HepG2 (cell line): ENCODE results near the gene JOSD2. TPM values are rescaled to one million over a fixed set of nuclear protein-coding genes. Genes with fewer than 3 reads are reported as not detected.
A peak's percentile ranks its signal among the peaks of the same experiment; 100 is the strongest.

Experiments
- BCL6 ChIP-seq: IDR thresholded peaks from 2 replicates; pipeline ENCODE4 v1.6.1; 2016; ENCODE audit warnings: missing genetic modification reagents, missing compliant biosample characterization
- HDAC1 ChIP-seq: sonication (generic); formaldehyde crosslinking; IDR thresholded peaks from 2 replicates; pipeline ENCODE4 v1.5.1; 2020; ENCODE audit warnings: mild to moderate bottlenecking, missing genetic modification reagents
- HNF4A ChIP-seq: sonication (generic); formaldehyde crosslinking; IDR thresholded peaks from 2 replicates; pipeline ENCODE4 v1.4.0; 2020; ENCODE audit warnings: missing genetic modification reagents
- HNRNPK ChIP-seq: fragments of 200-400 bp; formaldehyde crosslinking; IDR thresholded peaks from 2 replicates; pipeline ENCODE4 v1.6.1; 2018; ENCODE audit warnings: low read length, low read depth, moderate library complexity, mild to moderate bottlenecking; ENCODE audit not compliant: poor library complexity, severe bottlenecking
- KDM3A ChIP-seq: IDR thresholded peaks from 2 replicates; pipeline ENCODE4 v1.6.1; 2018; ENCODE audit warnings: low read depth, missing compliant biosample characterization
- NR2C2 ChIP-seq: sonication (generic); formaldehyde crosslinking; IDR thresholded peaks from 2 replicates; pipeline ENCODE4 v1.4.0; 2020; ENCODE audit warnings: missing genetic modification reagents, mild to moderate bottlenecking, moderate library complexity, borderline replicate concordance
- YY1 ChIP-seq: IDR thresholded peaks from 2 replicates; pipeline ENCODE4 v1.6.1; 2011; ENCODE audit warnings: low read length, low read depth, moderate library complexity, mild to moderate bottlenecking; ENCODE audit not compliant: insufficient read depth, insufficient replicate concordance
- ZFY ChIP-seq: sonication (generic); formaldehyde crosslinking; IDR thresholded peaks from 2 replicates; pipeline ENCODE4 v1.4.0; 2020; ENCODE audit warnings: missing genetic modification reagents
- ZNF207 ChIP-seq: fragments of 450-650 bp; IDR thresholded peaks from 2 replicates; pipeline ENCODE4 v1.6.1; 2016; ENCODE audit warnings: antibody characterized with exemption, borderline replicate concordance
- ZNF598 ChIP-seq: sonication (generic); formaldehyde crosslinking; IDR thresholded peaks from 2 replicates; pipeline ENCODE4 v1.5.1; 2020; ENCODE audit warnings: mild to moderate bottlenecking, missing genetic modification reagents, borderline replicate concordance
- polyA plus RNA-seq, 8 experiments: library from polyadenylated mRNA; depleted of rRNA in 3 of 8; stranded (reverse) in 7 of 8; unstranded in 1 of 8; fragments of >200 nt; fragmentation: Illumina TruSeq in 4 of 8; extraction: Trizol in 4 of 8; gene quantifications; 2 replicates each; pipeline versions ENCODE4 v1.2.1 to v1.2.3, GENCODE V29; 2011 to 2016; ENCODE audit warnings: low read depth in 4 of 8, missing spikeins in 1 of 8, mixed read lengths in 1 of 8; ENCODE audit not compliant: insufficient read depth in 1 of 8
- total RNA-seq, 5 experiments: library from RNA; depleted of rRNA; stranded (reverse); fragments of >200 nt; fragmentation: Illumina TruSeq; extraction: Trizol; gene quantifications; 2 replicates each; pipeline ENCODE4 v1.2.3, GENCODE V29; 2016; ENCODE audit warnings: low read depth in 1 of 5
- TF ChIP-seq, protein P1 (sequence below): sonication (generic); formaldehyde crosslinking; IDR thresholded peaks from 2 replicates; pipeline ENCODE4 v1.4.0; 2020; ENCODE audit warnings: missing genetic modification reagents, borderline replicate concordance
- TF ChIP-seq, protein P2 (sequence below): sonication (generic); formaldehyde crosslinking; conservative IDR thresholded peaks from 2 replicates; pipeline ENCODE4 v1.4.0; 2020; ENCODE audit warnings: missing genetic modification reagents
- TF ChIP-seq, protein P3 (sequence below): sonication (generic); formaldehyde crosslinking; conservative IDR thresholded peaks from 2 replicates; pipeline ENCODE4 v1.4.0; 2020; ENCODE audit warnings: mild to moderate bottlenecking, missing genetic modification reagents, moderate library complexity
- TF ChIP-seq, protein P4 (sequence below): sonication (generic); formaldehyde crosslinking; IDR thresholded peaks from 2 replicates; pipeline ENCODE4 v1.5.0; 2020; ENCODE audit warnings: missing genetic modification reagents
- TF ChIP-seq, protein P5 (sequence below): sonication (generic); formaldehyde crosslinking; IDR thresholded peaks from 2 replicates; pipeline ENCODE4 v1.5.0; 2020; ENCODE audit warnings: mild to moderate bottlenecking, missing genetic modification reagents, borderline replicate concordance

Gene JOSD2
- total and polyA plus RNA-seq, 2 of the 13 experiments (the other 11 are each of a cell fraction or from before 2014, with no cell fraction given): 2.0 to 4.1 TPM

DNA sequence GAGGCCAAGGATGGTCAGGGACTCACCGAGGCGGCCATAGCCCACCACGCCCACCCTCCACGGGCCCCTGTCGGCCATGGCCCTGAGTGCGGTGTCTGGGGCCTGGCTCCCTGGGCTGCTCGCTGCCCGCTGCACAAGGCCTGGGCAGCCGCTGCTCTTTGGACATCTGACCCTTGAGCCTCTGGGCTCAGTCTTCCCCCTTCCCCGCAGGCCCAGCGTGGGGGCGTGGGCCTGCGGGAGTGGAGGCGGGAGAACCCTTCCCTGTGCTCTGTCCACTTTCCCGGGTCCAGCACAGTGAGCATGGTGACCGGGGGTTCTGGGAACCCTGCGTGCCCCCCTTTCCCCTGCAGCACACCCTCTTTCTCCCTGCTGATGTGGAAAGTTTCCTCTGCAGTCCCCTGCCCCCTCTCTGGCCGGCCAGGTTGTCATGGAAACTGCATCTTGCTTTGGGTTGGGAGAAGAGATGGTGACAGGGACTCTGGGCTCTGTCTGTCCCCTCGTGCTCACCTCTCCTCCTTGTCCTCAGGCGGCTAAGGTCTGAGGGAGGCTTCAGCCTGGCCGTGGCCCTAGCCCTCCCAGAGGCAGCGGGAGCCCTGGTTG, 2.9 kb upstream of the JOSD2 start, which contains the start of gene ASPDH (continued):
- TF ChIP-seq HNF4A (CRISPR knock-in tag) (peak; percentile 94), HNRNPK (peak; percentile 45), BCL6 (CRISPR knock-in tag) (peak; percentile 39; the same call in 1 of the 2 replicates), ZFY (CRISPR knock-in tag) (peak; percentile 67), YY1 (peak; percentile 42), NR2C2 (CRISPR knock-in tag) (0 out of 2 replicates have a peak, but pooled peaks have one; percentile 18), HDAC1 (CRISPR knock-in tag) (0 out of 2 replicates have a peak, but pooled peaks have one; percentile 19), ZNF207 (no peak), KDM3A (CRISPR knock-in tag) (peak; percentile 76; the same call in 1 of the 2 replicates), ZNF598 (CRISPR knock-in tag) (no peak)
- TF ChIP-seq, protein P1, sequence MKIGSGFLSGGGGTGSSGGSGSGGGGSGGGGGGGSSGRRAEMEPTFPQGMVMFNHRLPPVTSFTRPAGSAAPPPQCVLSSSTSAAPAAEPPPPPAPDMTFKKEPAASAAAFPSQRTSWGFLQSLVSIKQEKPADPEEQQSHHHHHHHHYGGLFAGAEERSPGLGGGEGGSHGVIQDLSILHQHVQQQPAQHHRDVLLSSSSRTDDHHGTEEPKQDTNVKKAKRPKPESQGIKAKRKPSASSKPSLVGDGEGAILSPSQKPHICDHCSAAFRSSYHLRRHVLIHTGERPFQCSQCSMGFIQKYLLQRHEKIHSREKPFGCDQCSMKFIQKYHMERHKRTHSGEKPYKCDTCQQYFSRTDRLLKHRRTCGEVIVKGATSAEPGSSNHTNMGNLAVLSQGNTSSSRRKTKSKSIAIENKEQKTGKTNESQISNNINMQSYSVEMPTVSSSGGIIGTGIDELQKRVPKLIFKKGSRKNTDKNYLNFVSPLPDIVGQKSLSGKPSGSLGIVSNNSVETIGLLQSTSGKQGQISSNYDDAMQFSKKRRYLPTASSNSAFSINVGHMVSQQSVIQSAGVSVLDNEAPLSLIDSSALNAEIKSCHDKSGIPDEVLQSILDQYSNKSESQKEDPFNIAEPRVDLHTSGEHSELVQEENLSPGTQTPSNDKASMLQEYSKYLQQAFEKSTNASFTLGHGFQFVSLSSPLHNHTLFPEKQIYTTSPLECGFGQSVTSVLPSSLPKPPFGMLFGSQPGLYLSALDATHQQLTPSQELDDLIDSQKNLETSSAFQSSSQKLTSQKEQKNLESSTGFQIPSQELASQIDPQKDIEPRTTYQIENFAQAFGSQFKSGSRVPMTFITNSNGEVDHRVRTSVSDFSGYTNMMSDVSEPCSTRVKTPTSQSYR: peak; percentile 25; the same call in 1 of the 2 replicates
- TF ChIP-seq, protein P2, sequence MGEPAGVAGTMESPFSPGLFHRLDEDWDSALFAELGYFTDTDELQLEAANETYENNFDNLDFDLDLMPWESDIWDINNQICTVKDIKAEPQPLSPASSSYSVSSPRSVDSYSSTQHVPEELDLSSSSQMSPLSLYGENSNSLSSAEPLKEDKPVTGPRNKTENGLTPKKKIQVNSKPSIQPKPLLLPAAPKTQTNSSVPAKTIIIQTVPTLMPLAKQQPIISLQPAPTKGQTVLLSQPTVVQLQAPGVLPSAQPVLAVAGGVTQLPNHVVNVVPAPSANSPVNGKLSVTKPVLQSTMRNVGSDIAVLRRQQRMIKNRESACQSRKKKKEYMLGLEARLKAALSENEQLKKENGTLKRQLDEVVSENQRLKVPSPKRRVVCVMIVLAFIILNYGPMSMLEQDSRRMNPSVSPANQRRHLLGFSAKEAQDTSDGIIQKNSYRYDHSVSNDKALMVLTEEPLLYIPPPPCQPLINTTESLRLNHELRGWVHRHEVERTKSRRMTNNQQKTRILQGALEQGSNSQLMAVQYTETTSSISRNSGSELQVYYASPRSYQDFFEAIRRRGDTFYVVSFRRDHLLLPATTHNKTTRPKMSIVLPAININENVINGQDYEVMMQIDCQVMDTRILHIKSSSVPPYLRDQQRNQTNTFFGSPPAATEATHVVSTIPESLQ (CRISPR knock-in tag): no peak
- TF ChIP-seq, protein P3, sequence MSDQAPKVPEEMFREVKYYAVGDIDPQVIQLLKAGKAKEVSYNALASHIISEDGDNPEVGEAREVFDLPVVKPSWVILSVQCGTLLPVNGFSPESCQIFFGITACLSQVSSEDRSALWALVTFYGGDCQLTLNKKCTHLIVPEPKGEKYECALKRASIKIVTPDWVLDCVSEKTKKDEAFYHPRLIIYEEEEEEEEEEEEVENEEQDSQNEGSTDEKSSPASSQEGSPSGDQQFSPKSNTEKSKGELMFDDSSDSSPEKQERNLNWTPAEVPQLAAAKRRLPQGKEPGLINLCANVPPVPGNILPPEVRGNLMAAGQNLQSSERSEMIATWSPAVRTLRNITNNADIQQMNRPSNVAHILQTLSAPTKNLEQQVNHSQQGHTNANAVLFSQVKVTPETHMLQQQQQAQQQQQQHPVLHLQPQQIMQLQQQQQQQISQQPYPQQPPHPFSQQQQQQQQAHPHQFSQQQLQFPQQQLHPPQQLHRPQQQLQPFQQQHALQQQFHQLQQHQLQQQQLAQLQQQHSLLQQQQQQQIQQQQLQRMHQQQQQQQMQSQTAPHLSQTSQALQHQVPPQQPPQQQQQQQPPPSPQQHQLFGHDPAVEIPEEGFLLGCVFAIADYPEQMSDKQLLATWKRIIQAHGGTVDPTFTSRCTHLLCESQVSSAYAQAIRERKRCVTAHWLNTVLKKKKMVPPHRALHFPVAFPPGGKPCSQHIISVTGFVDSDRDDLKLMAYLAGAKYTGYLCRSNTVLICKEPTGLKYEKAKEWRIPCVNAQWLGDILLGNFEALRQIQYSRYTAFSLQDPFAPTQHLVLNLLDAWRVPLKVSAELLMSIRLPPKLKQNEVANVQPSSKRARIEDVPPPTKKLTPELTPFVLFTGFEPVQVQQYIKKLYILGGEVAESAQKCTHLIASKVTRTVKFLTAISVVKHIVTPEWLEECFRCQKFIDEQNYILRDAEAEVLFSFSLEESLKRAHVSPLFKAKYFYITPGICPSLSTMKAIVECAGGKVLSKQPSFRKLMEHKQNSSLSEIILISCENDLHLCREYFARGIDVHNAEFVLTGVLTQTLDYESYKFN (CRISPR knock-in tag): peak; percentile 65
- TF ChIP-seq, protein P4, sequence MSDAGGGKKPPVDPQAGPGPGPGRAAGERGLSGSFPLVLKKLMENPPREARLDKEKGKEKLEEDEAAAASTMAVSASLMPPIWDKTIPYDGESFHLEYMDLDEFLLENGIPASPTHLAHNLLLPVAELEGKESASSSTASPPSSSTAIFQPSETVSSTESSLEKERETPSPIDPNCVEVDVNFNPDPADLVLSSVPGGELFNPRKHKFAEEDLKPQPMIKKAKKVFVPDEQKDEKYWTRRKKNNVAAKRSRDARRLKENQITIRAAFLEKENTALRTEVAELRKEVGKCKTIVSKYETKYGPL: no peak
- TF ChIP-seq, protein P5, sequence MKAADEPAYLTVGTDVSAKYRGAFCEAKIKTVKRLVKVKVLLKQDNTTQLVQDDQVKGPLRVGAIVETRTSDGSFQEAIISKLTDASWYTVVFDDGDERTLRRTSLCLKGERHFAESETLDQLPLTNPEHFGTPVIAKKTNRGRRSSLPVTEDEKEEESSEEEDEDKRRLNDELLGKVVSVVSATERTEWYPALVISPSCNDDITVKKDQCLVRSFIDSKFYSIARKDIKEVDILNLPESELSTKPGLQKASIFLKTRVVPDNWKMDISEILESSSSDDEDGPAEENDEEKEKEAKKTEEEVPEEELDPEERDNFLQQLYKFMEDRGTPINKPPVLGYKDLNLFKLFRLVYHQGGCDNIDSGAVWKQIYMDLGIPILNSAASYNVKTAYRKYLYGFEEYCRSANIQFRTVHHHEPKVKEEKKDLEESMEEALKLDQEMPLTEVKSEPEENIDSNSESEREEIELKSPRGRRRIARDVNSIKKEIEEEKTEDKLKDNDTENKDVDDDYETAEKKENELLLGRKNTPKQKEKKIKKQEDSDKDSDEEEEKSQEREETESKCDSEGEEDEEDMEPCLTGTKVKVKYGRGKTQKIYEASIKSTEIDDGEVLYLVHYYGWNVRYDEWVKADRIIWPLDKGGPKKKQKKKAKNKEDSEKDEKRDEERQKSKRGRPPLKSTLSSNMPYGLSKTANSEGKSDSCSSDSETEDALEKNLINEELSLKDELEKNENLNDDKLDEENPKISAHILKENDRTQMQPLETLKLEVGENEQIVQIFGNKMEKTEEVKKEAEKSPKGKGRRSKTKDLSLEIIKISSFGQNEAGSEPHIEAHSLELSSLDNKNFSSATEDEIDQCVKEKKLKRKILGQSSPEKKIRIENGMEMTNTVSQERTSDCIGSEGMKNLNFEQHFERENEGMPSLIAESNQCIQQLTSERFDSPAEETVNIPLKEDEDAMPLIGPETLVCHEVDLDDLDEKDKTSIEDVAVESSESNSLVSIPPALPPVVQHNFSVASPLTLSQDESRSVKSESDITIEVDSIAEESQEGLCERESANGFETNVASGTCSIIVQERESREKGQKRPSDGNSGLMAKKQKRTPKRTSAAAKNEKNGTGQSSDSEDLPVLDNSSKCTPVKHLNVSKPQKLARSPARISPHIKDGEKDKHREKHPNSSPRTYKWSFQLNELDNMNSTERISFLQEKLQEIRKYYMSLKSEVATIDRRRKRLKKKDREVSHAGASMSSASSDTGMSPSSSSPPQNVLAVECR (CRISPR knock-in tag): peak; percentile 10; the same call in 1 of the 2 replicates
